ENCODE data around the gene PLOD1.

Gene PLOD1

GRCh38 chr1:11998636-11999035 is 64.1 kb downstream of the PLOD1 start:
- Histone ChIP-seq H3K4me2 (ENCODE audit: insufficient read depth, low read length) (no peak overlapping the region), H3K79me2 (ENCODE audit: insufficient read depth, low read length) (no peaks in the 10 kb centered on the region), H3K9ac (ENCODE audit: low read depth, low read length) (no peak overlapping the region), H3K27me3 (ENCODE audit: insufficient read depth, low read length, poor library complexity) (no peaks in the 10 kb centered on the region), H3K4me3 (ENCODE audit: low read depth in 1 of 2, low read length in 2 of 2) (no peak overlapping the region), H2AFZ (ENCODE audit: low read depth, low read length) (no peak overlapping the region), H3K9me3 (ENCODE audit: insufficient read depth, low read length, severe bottlenecking) (no peaks in the 10 kb centered on the region), H3K4me1 (ENCODE audit: insufficient read depth, low read length) (no peaks in the 10 kb centered on the region), H4K20me1 (ENCODE audit: insufficient read depth, low read length) (no peaks in the 10 kb centered on the region), H3K27ac (ENCODE audit: low read length) (no peak overlapping the region), H3K36me3 (ENCODE audit: insufficient read depth, low read length) (peaks cover 82% of the 10 kb centered on the region)
- no peak for TF ChIP-seq CTCF (IDR thresholded peaks at IDR 0.05; ENCODE audit: borderline replicate concordance, extremely low read depth, low read length, poor library complexity, severe bottlenecking)
- TF ChIP-seq EZH2 (IDR thresholded peaks at IDR 0.05; ENCODE audit: borderline replicate concordance, low read depth, low read length, severe bottlenecking), result no peak
- DNase-seq (no peak), ATAC-seq (ENCODE audit: insufficient read depth, low read depth) (no peak)

GRCh38 chr1:11999236-11999635 is 64.7 kb downstream of the PLOD1 start:
- Histone ChIP-seq H3K4me3 (ENCODE audit: low read depth in 1 of 2, low read length in 2 of 2) (no peak overlapping the region), H3K9me3 (ENCODE audit: insufficient read depth, low read length, severe bottlenecking) (no peaks in the 10 kb centered on the region), H4K20me1 (ENCODE audit: insufficient read depth, low read length) (no peaks in the 10 kb centered on the region), H3K27me3 (ENCODE audit: insufficient read depth, low read length, poor library complexity) (no peaks in the 10 kb centered on the region), H3K4me2 (ENCODE audit: insufficient read depth, low read length) (no peak overlapping the region), H3K27ac (ENCODE audit: low read length) (no peak overlapping the region), H3K9ac (ENCODE audit: low read depth, low read length) (no peak overlapping the region), H3K79me2 (ENCODE audit: insufficient read depth, low read length) (no peaks in the 10 kb centered on the region), H3K36me3 (ENCODE audit: insufficient read depth, low read length) (peaks cover 83% of the 10 kb centered on the region), H3K4me1 (ENCODE audit: insufficient read depth, low read length) (no peaks in the 10 kb centered on the region), H2AFZ (ENCODE audit: low read depth, low read length) (no peak overlapping the region)
- DNase-seq (no peak), ATAC-seq (ENCODE audit: insufficient read depth, low read depth) (no peak)
- TF ChIP-seq EZH2 (IDR thresholded peaks at IDR 0.05; ENCODE audit: borderline replicate concordance, low read depth, low read length, severe bottlenecking), result no peak
- no peak for TF ChIP-seq CTCF (IDR thresholded peaks at IDR 0.05; ENCODE audit: borderline replicate concordance, extremely low read depth, low read length, poor library complexity, severe bottlenecking)

GRCh38 chr1:12001249-12001917 is 66.9 kb downstream of the PLOD1 start:
- Histone ChIP-seq H3K27me3 (ENCODE audit: insufficient read depth, low read length, poor library complexity) (no peaks in the 10 kb centered on the region), H3K4me3 (ENCODE audit: low read depth in 1 of 2, low read length in 2 of 2) (no peak overlapping the region), H4K20me1 (ENCODE audit: insufficient read depth, low read length) (no peaks in the 10 kb centered on the region), H3K9ac (ENCODE audit: low read depth, low read length) (no peak overlapping the region), H3K4me1 (ENCODE audit: insufficient read depth, low read length) (no peaks in the 10 kb centered on the region), H3K4me2 (ENCODE audit: insufficient read depth, low read length) (no peak overlapping the region), H2AFZ (ENCODE audit: low read depth, low read length) (no peak overlapping the region), H3K9me3 (ENCODE audit: insufficient read depth, low read length, severe bottlenecking) (no peaks in the 10 kb centered on the region), H3K27ac (ENCODE audit: low read length) (no peak overlapping the region), H3K79me2 (ENCODE audit: insufficient read depth, low read length) (no peaks in the 10 kb centered on the region), H3K36me3 (ENCODE audit: insufficient read depth, low read length) (peaks cover 86% of the 10 kb centered on the region)
- 0 out of 3 replicates have a peak, but pooled peaks have one; percentile 40 for ATAC-seq (ENCODE audit: insufficient read depth, low read depth)
- DNase-seq, result peak; percentile 50
- TF ChIP-seq EZH2 (IDR thresholded peaks at IDR 0.05; ENCODE audit: borderline replicate concordance, low read depth, low read length, severe bottlenecking), result no peak
- peak; percentile 61 for TF ChIP-seq CTCF (IDR thresholded peaks at IDR 0.05; ENCODE audit: borderline replicate concordance, extremely low read depth, low read length, poor library complexity, severe bottlenecking)

Measured in DND-41 (cell line).